ENCODE data around the gene AQP5. TPM values are rescaled to one million over a fixed set of nuclear protein-coding genes. Genes with fewer than 3 reads are reported as not detected.

Gene AQP5
- total RNA-seq: not detected in 2 replicates

GRCh38 chr12:49961111-49961922 lies at the start of gene AQP5:
Gene AQP5, plus strand, starts transcription at chr12:49961872. Its CDS starts 146 bp downstream, at chr12:49962018.

GRCh38 chr12:49950273-49951251 lies 11.1 kb upstream of the AQP5 start, which contains the start of gene AQP2:
Gene AQP2, plus strand, starts transcription at chr12:49950737. Its CDS starts 94 bp downstream, at chr12:49950831.

GRCh38 chr12:49972641-49973360 lies 11.1 kb downstream of the AQP5 start, which contains the start of gene AQP6:
Gene AQP6, plus strand, starts transcription at chr12:49972947. Its CDS starts 227 bp downstream, at chr12:49973174.

Other genes starting within 250 kb of the AQP5 start
- gene TMBIM6, start 220.3 kb upstream of the AQP5 start, total RNA-seq: 346 and 409 TPM in 2 replicates
- 16.2 and 17.8 TPM in 2 replicates for gene NCKAP5L, start 133.5 kb upstream of the AQP5 start, total RNA-seq
- gene BCDIN3D, start 118.8 kb upstream of the AQP5 start, total RNA-seq: 2.9 and 3.3 TPM in 2 replicates
- gene FAIM2, start 58.0 kb upstream of the AQP5 start, total RNA-seq: 0.37 and 0.98 TPM in 2 replicates
- gene AQP2, start 11.1 kb upstream of the AQP5 start, total RNA-seq: not detected in 2 replicates
- gene AQP6, start 11.1 kb downstream of the AQP5 start, total RNA-seq: not detected in 2 replicates
- 63.2 and 90.1 TPM in 2 replicates for gene RACGAP1, start 63.6 kb downstream of the AQP5 start, total RNA-seq
- 1.2 and 2.6 TPM in 2 replicates for gene ASIC1, start 95.7 kb downstream of the AQP5 start, total RNA-seq
- 41.5 and 55.1 TPM in 2 replicates for gene SMARCD1, start 123.5 kb downstream of the AQP5 start, total RNA-seq
- gene GPD1, start 142.1 kb downstream of the AQP5 start, total RNA-seq: 0.37 and 0.39 TPM in 2 replicates
- 19.5 and 36.0 TPM in 2 replicates for gene COX14, start 150.4 kb downstream of the AQP5 start, total RNA-seq
- 19.5 and 22.1 TPM in 2 replicates for gene CERS5, start 205.5 kb downstream of the AQP5 start, total RNA-seq